ENCODE data around the gene EHD3. TPM values are rescaled to one million over a fixed set of nuclear protein-coding genes. Genes with fewer than 3 reads are reported as not detected.
A peak's percentile ranks its signal among the peaks of the same experiment; 100 is the strongest.

EHD3 gene
- total RNA-seq, 1 experiment from 2014 or later = 152 TPM

GRCh38 chr2:31299547-31299946 is 65.6 kb downstream of the EHD3 start:
- no peak overlapping the region for H3K4me2 ChIP-seq (ENCODE audit: low read depth, low read length, poor library complexity, severe bottlenecking)
- H3K79me2 ChIP-seq (ENCODE audit: low read length) = no peaks in the 10 kb centered on the region
- H4K20me1 ChIP-seq (ENCODE audit: insufficient read depth, low read depth, low read length) = no peaks in the 10 kb centered on the region
- no peaks in the 10 kb centered on the region for H3K9me2 ChIP-seq (replicated peaks; ENCODE audit: insufficient read depth, low read length)
- H2AFZ ChIP-seq (ENCODE audit: low read length) = no peak overlapping the region
- H3K9ac ChIP-seq (ENCODE audit: low read length) = no peak overlapping the region
- H3K27ac ChIP-seq (ENCODE audit: low read length) = no peak overlapping the region
- no peaks in the 10 kb centered on the region for H3K4me1 ChIP-seq (ENCODE audit: low read length)
- H3K9me3 ChIP-seq (ENCODE audit: low read length) = no peaks in the 10 kb centered on the region
- H3K36me3 ChIP-seq (ENCODE audit: insufficient read depth, low read length) = no peaks in the 10 kb centered on the region
- no peak for DNase-seq
- no peak overlapping the region for H3K4me3 ChIP-seq (ENCODE audit: low read length)
- H3K27me3 ChIP-seq (ENCODE audit: low read length) = no peaks in the 10 kb centered on the region

- no peaks in the 10 kb centered on the region for H3K4me1 ChIP-seq (ENCODE audit: low read length)
- no peaks in the 10 kb centered on the region for H3K9me2 ChIP-seq (replicated peaks; ENCODE audit: insufficient read depth, low read length)
- DNase-seq = no peak
- no peaks in the 10 kb centered on the region for H3K36me3 ChIP-seq (ENCODE audit: insufficient read depth, low read length)
- no peak overlapping the region for H3K9ac ChIP-seq (ENCODE audit: low read length)
- H2AFZ ChIP-seq (ENCODE audit: low read length) = no peak overlapping the region
- no peaks in the 10 kb centered on the region for H3K27me3 ChIP-seq (ENCODE audit: low read length)
- H4K20me1 ChIP-seq (ENCODE audit: insufficient read depth, low read depth, low read length) = no peaks in the 10 kb centered on the region
- H3K27ac ChIP-seq (ENCODE audit: low read length) = no peak overlapping the region
- no peak overlapping the region for H3K4me2 ChIP-seq (ENCODE audit: low read depth, low read length, poor library complexity, severe bottlenecking)
- H3K9me3 ChIP-seq (ENCODE audit: low read length) = no peaks in the 10 kb centered on the region
- no peaks in the 10 kb centered on the region for H3K79me2 ChIP-seq (ENCODE audit: low read length)
- no peak overlapping the region for H3K4me3 ChIP-seq (ENCODE audit: low read length)
Measured at GRCh38 chr2:31300309-31300708, 66.4 kb downstream of the EHD3 start.

- H3K79me2 ChIP-seq (ENCODE audit: low read length) = no peaks in the 10 kb centered on the region
- H3K9ac ChIP-seq (ENCODE audit: low read length) = no peak overlapping the region
- no peaks in the 10 kb centered on the region for H3K9me2 ChIP-seq (replicated peaks; ENCODE audit: insufficient read depth, low read length)
- H3K27me3 ChIP-seq (ENCODE audit: low read length) = no peaks in the 10 kb centered on the region
- H3K27ac ChIP-seq (ENCODE audit: low read length) = no peak overlapping the region
- no peak for DNase-seq
- H2AFZ ChIP-seq (ENCODE audit: low read length) = no peak overlapping the region
- no peaks in the 10 kb centered on the region for H3K36me3 ChIP-seq (ENCODE audit: insufficient read depth, low read length)
- no peaks in the 10 kb centered on the region for H4K20me1 ChIP-seq (ENCODE audit: insufficient read depth, low read depth, low read length)
- H3K4me2 ChIP-seq (ENCODE audit: low read depth, low read length, poor library complexity, severe bottlenecking) = no peak overlapping the region
- H3K4me3 ChIP-seq (ENCODE audit: low read length) = no peak overlapping the region
- no peaks in the 10 kb centered on the region for H3K4me1 ChIP-seq (ENCODE audit: low read length)
- no peaks in the 10 kb centered on the region for H3K9me3 ChIP-seq (ENCODE audit: low read length)
Measured at GRCh38 chr2:31302940-31303563, 69.1 kb downstream of the EHD3 start.

- Histone ChIP-seq H4K20me1 (ENCODE audit: insufficient read depth, low read depth, low read length) (no peaks in the 10 kb centered on the region), H3K9me3 (ENCODE audit: low read length) (no peaks in the 10 kb centered on the region), H3K9me2 (replicated peaks; ENCODE audit: insufficient read depth, low read length) (no peaks in the 10 kb centered on the region), H3K4me2 (ENCODE audit: low read depth, low read length, poor library complexity, severe bottlenecking) (no peak overlapping the region), H3K27me3 (ENCODE audit: low read length) (no peaks in the 10 kb centered on the region), H3K4me3 (ENCODE audit: low read length) (no peak overlapping the region), H3K27ac (ENCODE audit: low read length) (no peak overlapping the region), H2AFZ (ENCODE audit: low read length) (no peak overlapping the region), H3K36me3 (ENCODE audit: insufficient read depth, low read length) (no peaks in the 10 kb centered on the region), H3K79me2 (ENCODE audit: low read length) (no peaks in the 10 kb centered on the region), H3K9ac (ENCODE audit: low read length) (no peak overlapping the region), H3K4me1 (ENCODE audit: low read length) (no peaks in the 10 kb centered on the region)
- DNase-seq = no peak
Measured at GRCh38 chr2:31304816-31305215, 70.9 kb downstream of the EHD3 start.

GRCh38 chr2:31312898-31313297 is 78.9 kb downstream of the EHD3 start:
- Histone ChIP-seq H3K27ac (ENCODE audit: low read length) (no peak overlapping the region), H2AFZ (ENCODE audit: low read length) (no peak overlapping the region), H3K9me2 (replicated peaks; ENCODE audit: insufficient read depth, low read length) (no peaks in the 10 kb centered on the region), H3K4me2 (ENCODE audit: low read depth, low read length, poor library complexity, severe bottlenecking) (no peak overlapping the region), H3K9me3 (ENCODE audit: low read length) (no peaks in the 10 kb centered on the region), H3K79me2 (ENCODE audit: low read length) (no peaks in the 10 kb centered on the region), H3K4me1 (ENCODE audit: low read length) (peaks cover 17% of the 10 kb centered on the region), H3K4me3 (ENCODE audit: low read length) (no peak overlapping the region), H4K20me1 (ENCODE audit: insufficient read depth, low read depth, low read length) (no peaks in the 10 kb centered on the region), H3K36me3 (ENCODE audit: insufficient read depth, low read length) (no peaks in the 10 kb centered on the region), H3K9ac (ENCODE audit: low read length) (no peak overlapping the region), H3K27me3 (ENCODE audit: low read length) (no peaks in the 10 kb centered on the region)
- DNase-seq = no peak

- H3K27me3 ChIP-seq (ENCODE audit: low read length) = no peaks in the 10 kb centered on the region
- H3K4me1 ChIP-seq (ENCODE audit: low read length) = peaks cover 36% of the 10 kb centered on the region
- H2AFZ ChIP-seq (ENCODE audit: low read length) = no peak overlapping the region
- no peaks in the 10 kb centered on the region for H4K20me1 ChIP-seq (ENCODE audit: insufficient read depth, low read depth, low read length)
- no peak overlapping the region for H3K9ac ChIP-seq (ENCODE audit: low read length)
- no peak overlapping the region for H3K27ac ChIP-seq (ENCODE audit: low read length)
- no peaks in the 10 kb centered on the region for H3K9me2 ChIP-seq (replicated peaks; ENCODE audit: insufficient read depth, low read length)
- no peak overlapping the region for H3K4me2 ChIP-seq (ENCODE audit: low read depth, low read length, poor library complexity, severe bottlenecking)
- no peak overlapping the region for H3K4me3 ChIP-seq (ENCODE audit: low read length)
- no peak for DNase-seq
- H3K36me3 ChIP-seq (ENCODE audit: insufficient read depth, low read length) = no peaks in the 10 kb centered on the region
- H3K9me3 ChIP-seq (ENCODE audit: low read length) = no peaks in the 10 kb centered on the region
- H3K79me2 ChIP-seq (ENCODE audit: low read length) = no peaks in the 10 kb centered on the region
Measured at GRCh38 chr2:31314761-31315160, 80.8 kb downstream of the EHD3 start.

GRCh38 chr2:31317396-31317795 is 83.4 kb downstream of the EHD3 start:
- Histone ChIP-seq H3K36me3 (ENCODE audit: insufficient read depth, low read length) (no peaks in the 10 kb centered on the region), H3K4me2 (ENCODE audit: low read depth, low read length, poor library complexity, severe bottlenecking) (peak overlapping the region; percentile 53), H4K20me1 (ENCODE audit: insufficient read depth, low read depth, low read length) (no peaks in the 10 kb centered on the region), H3K27ac (ENCODE audit: low read length) (no peak overlapping the region), H3K27me3 (ENCODE audit: low read length) (no peaks in the 10 kb centered on the region), H2AFZ (ENCODE audit: low read length) (no peak overlapping the region), H3K79me2 (ENCODE audit: low read length) (no peaks in the 10 kb centered on the region), H3K9ac (ENCODE audit: low read length) (no peak overlapping the region), H3K9me2 (replicated peaks; ENCODE audit: insufficient read depth, low read length) (no peaks in the 10 kb centered on the region), H3K4me1 (ENCODE audit: low read length) (peaks cover 36% of the 10 kb centered on the region), H3K4me3 (ENCODE audit: low read length) (no peak overlapping the region), H3K9me3 (ENCODE audit: low read length) (no peaks in the 10 kb centered on the region)
- peak; percentile 56 for DNase-seq

- peak overlapping the region; percentile 7; the same call in 1 of the 2 replicates for H3K4me3 ChIP-seq (ENCODE audit: low read length)
- H3K36me3 ChIP-seq (ENCODE audit: insufficient read depth, low read length) = no peaks in the 10 kb centered on the region
- peak overlapping the region; percentile 53 for H3K4me2 ChIP-seq (ENCODE audit: low read depth, low read length, poor library complexity, severe bottlenecking)
- peak; percentile 84 for DNase-seq
- H3K4me1 ChIP-seq (ENCODE audit: low read length) = peaks cover 36% of the 10 kb centered on the region
- H3K9ac ChIP-seq (ENCODE audit: low read length) = peak overlapping the region; percentile 10; the same call in 1 of the 2 replicates
- H2AFZ ChIP-seq (ENCODE audit: low read length) = no peak overlapping the region
- H3K9me2 ChIP-seq (replicated peaks; ENCODE audit: insufficient read depth, low read length) = no peaks in the 10 kb centered on the region
- H3K27ac ChIP-seq (ENCODE audit: low read length) = no peak overlapping the region
- no peaks in the 10 kb centered on the region for H3K27me3 ChIP-seq (ENCODE audit: low read length)
- H3K9me3 ChIP-seq (ENCODE audit: low read length) = no peaks in the 10 kb centered on the region
- no peaks in the 10 kb centered on the region for H4K20me1 ChIP-seq (ENCODE audit: insufficient read depth, low read depth, low read length)
- no peaks in the 10 kb centered on the region for H3K79me2 ChIP-seq (ENCODE audit: low read length)
Measured at GRCh38 chr2:31318361-31319336, 84.7 kb downstream of the EHD3 start.
